HUDEP-2 (cell line): ENCODE data around the gene IMPG1.

ENCODE experiments used
- DNase-seq, 76 experiments: peaks; one replicate each; lab custom pipeline; 2025; ENCODE audit not compliant: unreplicated experiment in 76 of 76; lab: John Stamatoyannopoulos, UW

Gene IMPG1

GRCh38 chr6:76072562-76072961 lies at the start of gene IMPG1:
Gene IMPG1, minus strand, starts transcription at chr6:76072662. Its CDS starts 174 bp downstream, at chr6:76072488.
- DNase-seq: no peak

- no peak for DNase-seq
Measured at GRCh38 chr6:76120302-76120701, 47.8 kb upstream of the IMPG1 start.

GRCh38 chr6:76073281-76073680 lies 819 bp upstream of the IMPG1 start:
- DNase-seq: no peak

- no peak for DNase-seq
Measured at GRCh38 chr6:76057469-76057868, 15.0 kb downstream of the IMPG1 start.

- DNase-seq: no peak
Measured at GRCh38 chr6:76052314-76052713, 20.1 kb downstream of the IMPG1 start.

GRCh38 chr6:76043690-76044089 lies 28.8 kb downstream of the IMPG1 start:
- no peak for DNase-seq

- DNase-seq: no peak
Measured at GRCh38 chr6:76035713-76036112, 36.7 kb downstream of the IMPG1 start.

DNA sequence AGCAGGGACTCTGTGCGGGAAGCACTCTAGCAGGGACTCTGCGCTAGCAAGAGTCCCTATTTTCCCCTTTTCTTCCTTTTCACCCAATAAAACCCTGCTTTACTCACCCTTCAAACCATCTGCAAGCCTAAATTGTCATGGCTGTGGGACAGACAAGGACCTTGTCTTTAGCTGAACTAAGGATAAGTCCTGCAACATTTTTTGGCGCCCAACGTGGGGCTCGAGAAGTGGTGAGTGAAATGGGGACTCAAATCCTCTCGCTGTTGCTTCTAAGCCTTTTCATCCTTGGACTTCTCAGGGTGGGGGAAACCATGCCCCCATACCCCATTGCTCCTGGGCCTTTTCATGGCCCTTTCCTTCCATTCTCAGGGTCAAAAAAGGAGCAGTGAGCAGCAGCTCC lies 46.4 kb downstream of the IMPG1 start:
- DNase-seq: no peak

GRCh38 chr6:76014626-76015530 lies 57.6 kb downstream of the IMPG1 start:
- DNase-seq: no peak

- no peak for DNase-seq
Measured at GRCh38 chr6:76004202-76004601, 68.3 kb downstream of the IMPG1 start.

DNA sequence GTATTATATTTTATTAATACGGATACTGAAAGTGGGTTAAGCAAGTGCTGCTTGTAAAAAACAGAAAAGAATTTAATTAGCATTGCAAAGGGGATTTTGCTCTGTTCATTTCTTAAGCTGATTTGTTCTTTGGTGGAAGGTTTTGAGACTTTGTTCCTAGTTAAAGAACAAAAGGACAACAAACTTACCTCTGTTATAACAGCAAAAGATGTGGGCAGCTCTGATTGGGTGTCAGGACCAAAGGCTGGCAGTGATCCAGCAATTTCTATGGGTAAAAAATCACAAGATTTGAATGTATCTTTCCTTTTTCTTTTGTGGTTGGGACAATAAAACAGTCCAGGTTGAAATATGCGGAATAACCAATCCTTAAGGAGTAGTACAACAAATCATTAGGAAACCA lies 68.8 kb downstream of the IMPG1 start:
- DNase-seq: no peak

GRCh38 chr6:76003113-76003512 lies 69.3 kb downstream of the IMPG1 start:
- no peak for DNase-seq

GRCh38 chr6:76000629-76001028 lies 71.8 kb downstream of the IMPG1 start:
- no peak for DNase-seq

DNA sequence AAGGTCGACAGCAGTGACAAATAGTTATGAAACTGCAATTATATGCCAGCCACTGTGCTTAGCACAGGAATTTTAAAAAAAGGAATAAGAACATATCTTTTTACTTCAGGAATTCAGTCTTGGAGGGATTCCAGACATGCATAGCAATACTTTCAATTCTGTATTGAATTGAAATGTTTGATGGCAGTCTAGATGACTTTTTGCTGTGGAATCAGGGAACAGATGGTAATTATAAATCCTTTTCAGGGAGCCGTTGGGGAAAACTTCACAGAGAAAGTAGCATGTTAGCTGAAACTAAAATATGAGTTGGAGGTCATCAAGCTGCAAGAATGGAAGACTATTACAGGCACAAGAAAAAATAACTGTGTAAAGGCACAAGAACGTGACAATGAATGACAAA lies 74.8 kb downstream of the IMPG1 start:
- DNase-seq: no peak

- no peak for DNase-seq
Measured at GRCh38 chr6:75993236-75994162, 79.0 kb downstream of the IMPG1 start.

DNA sequence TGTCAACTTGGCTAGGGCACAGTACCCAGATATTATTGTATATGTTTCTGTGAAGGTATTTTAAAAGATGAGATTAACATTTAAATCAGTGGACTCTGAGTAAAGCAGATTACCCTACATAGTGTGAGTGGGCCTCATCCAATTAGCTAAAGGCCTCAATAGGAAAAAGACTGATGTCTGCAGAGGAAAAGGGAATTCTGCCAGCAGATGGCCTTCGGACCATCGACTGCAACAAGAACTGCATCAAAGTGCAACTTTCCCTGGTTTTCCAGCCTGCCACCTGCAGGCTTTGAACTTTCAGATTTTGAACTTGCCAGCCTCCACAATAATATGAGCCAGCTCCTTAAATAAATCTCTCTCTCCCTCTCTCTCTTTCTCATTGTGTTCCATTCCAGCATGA lies 80.5 kb downstream of the IMPG1 start:
- no peak for DNase-seq

DNA sequence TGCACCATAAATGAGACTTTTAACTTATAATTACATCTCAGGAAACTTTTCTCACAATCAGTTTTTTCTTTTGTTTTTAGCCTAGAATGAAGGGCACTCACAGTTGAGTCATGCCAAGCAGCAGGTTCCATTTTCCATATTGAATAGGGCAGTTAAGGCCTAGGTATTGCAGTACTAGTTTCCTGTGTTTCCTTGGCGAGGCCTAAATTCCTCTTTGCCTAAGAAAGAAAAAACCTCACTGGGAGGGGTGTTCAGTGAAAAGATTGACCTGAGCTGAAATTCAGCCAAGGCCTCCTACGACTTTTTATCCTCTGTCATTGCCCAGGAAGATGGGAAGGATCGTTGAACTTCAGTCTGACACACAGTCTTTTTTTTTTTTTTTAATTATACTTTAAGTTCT lies 85.5 kb downstream of the IMPG1 start:
- no peak for DNase-seq

GRCh38 chr6:75975904-75976303 lies 96.6 kb downstream of the IMPG1 start:
- no peak for DNase-seq

- DNase-seq: no peak
Measured at GRCh38 chr6:75970093-75970492, 102.4 kb downstream of the IMPG1 start.

GRCh38 chr6:75968143-75968542 lies 104.3 kb downstream of the IMPG1 start:
- no peak for DNase-seq

DNA sequence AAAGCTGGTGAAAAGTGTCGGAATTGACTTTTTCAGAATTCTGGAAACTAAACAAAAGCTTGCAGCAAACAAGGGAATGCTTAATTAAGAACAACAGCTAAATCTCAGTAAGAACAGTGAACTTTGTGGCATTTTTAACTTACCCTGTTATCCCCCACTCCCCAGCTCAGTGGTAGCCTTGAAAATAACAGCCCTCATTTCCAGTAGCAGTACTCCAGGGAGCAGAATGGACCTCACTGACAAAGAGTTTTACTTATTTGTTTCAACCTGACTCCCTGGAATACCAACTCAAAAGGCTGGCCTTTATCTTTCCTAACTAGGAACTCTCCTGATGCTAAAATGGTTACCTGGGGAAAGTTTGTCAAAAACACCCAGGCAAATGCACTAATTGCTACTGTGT lies 108.9 kb downstream of the IMPG1 start:
- no peak for DNase-seq

DNA sequence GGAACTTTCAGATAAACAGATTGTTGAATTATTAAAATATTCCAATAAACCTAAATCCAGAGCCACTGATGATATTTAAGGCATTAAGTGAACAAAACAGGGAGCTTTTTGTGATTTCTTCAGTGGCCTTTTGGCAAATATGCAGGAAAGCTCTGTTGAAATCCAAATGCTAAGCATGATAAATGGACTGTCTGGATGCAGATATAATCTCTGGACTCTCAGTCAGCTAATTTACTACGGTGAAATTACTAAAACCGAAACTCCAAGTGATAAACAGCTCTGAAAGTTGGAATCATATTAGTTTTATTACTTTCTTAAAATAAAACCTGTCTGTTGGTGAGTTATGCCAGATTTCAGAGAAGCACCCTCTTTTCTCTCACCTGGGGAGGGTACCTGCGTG lies 120.3 kb downstream of the IMPG1 start:
- DNase-seq: no peak
